ENCODE data around the gene EFNA2.

DNA sequence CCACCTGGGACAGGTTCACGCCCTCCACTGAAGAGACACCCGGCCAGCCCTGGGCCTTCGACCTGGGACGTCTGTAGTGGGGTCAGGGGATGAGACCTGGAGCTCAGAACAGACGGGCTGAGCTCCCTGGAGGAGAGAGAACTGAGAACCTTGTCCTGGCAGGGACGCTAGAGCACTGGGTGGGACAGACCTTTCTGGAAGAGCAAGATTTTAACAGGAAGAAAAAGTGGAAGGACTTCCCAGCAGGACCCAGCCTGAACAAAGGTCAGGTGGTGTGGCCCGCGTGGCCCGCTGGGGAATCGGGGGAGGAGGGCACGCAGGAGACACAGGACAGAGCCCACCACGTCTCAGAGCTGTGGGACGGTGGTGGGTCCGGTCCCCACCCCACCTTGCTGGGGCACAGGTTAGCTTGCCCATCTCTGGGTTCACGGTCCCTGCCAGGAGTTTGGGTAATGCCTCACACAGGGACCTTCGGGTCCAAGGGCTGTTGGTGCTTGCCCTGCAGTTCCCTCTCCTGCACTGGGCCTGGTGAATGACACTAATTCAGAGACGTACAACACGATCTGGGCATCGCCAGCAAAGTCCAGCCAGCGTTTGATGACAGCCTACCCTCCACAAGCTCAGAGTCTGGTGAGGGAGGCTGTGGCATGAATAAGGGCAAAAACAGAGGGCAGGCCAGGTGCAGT lies 1.2 kb upstream of the EFNA2 start:
- TF ChIP-seq, protein P1, sequence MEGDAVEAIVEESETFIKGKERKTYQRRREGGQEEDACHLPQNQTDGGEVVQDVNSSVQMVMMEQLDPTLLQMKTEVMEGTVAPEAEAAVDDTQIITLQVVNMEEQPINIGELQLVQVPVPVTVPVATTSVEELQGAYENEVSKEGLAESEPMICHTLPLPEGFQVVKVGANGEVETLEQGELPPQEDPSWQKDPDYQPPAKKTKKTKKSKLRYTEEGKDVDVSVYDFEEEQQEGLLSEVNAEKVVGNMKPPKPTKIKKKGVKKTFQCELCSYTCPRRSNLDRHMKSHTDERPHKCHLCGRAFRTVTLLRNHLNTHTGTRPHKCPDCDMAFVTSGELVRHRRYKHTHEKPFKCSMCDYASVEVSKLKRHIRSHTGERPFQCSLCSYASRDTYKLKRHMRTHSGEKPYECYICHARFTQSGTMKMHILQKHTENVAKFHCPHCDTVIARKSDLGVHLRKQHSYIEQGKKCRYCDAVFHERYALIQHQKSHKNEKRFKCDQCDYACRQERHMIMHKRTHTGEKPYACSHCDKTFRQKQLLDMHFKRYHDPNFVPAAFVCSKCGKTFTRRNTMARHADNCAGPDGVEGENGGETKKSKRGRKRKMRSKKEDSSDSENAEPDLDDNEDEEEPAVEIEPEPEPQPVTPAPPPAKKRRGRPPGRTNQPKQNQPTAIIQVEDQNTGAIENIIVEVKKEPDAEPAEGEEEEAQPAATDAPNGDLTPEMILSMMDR (conservative IDR thresholded peaks at IDR 0.05; ENCODE audit: low read length) = no peak
- TF ChIP-seq EZH2phosphoT487 (IDR thresholded peaks at IDR 0.05; ENCODE audit: borderline replicate concordance) = no peak
